ENCODE measurements around the gene NAXE.
A peak's percentile ranks its signal among the peaks of the same experiment; 100 is the strongest.

The NAXE gene

GRCh38 chr1:156591432-156592157, at the start of gene NAXE:
NAXE (plus strand) TSS chr1:156591776; CDS start chr1:156591805, 29 bp downstream.
- peak within 1 kb of the TSS; percentile 74 for H3K4me3 ChIP-seq (ENCODE audit: low read depth, low read length)
- no peak for TF ChIP-seq CTCF (IDR thresholded peaks at IDR 0.05; ENCODE audit: insufficient read depth, low read depth, low read length, missing control alignments)
- peak; percentile 80 for DNase-seq (ENCODE audit: low read depth)

GRCh38 chr1:156543066-156543465, 48.5 kb upstream of the NAXE start:
- TF ChIP-seq CTCF (IDR thresholded peaks at IDR 0.05; ENCODE audit: insufficient read depth, low read depth, low read length, missing control alignments) = no peak
- no peak for DNase-seq (ENCODE audit: low read depth)

GRCh38 chr1:156544592-156545102, 46.9 kb upstream of the NAXE start:
- no peak for DNase-seq (ENCODE audit: low read depth)
- TF ChIP-seq CTCF (IDR thresholded peaks at IDR 0.05; ENCODE audit: insufficient read depth, low read depth, low read length, missing control alignments) = no peak
- H3K4me3 ChIP-seq (ENCODE audit: low read depth, low read length) = no peak overlapping the region

More at GRCh38 chr1:156543066-156543465, 48.5 kb upstream of the NAXE start:
- no peak overlapping the region for H3K4me3 ChIP-seq (ENCODE audit: low read depth, low read length)

- no peak for TF ChIP-seq CTCF (IDR thresholded peaks at IDR 0.05; ENCODE audit: insufficient read depth, low read depth, low read length, missing control alignments)
- no peak for DNase-seq (ENCODE audit: low read depth)
- no peak overlapping the region for H3K4me3 ChIP-seq (ENCODE audit: low read depth, low read length)
Observed at GRCh38 chr1:156546267-156546666, 45.3 kb upstream of the NAXE start.

GRCh38 chr1:156547434-156547833, 44.1 kb upstream of the NAXE start:
- no peak for TF ChIP-seq CTCF (IDR thresholded peaks at IDR 0.05; ENCODE audit: insufficient read depth, low read depth, low read length, missing control alignments)
- no peak overlapping the region for H3K4me3 ChIP-seq (ENCODE audit: low read depth, low read length)
- DNase-seq (ENCODE audit: low read depth) = no peak

- no peak for TF ChIP-seq CTCF (IDR thresholded peaks at IDR 0.05; ENCODE audit: insufficient read depth, low read depth, low read length, missing control alignments)
- H3K4me3 ChIP-seq (ENCODE audit: low read depth, low read length) = no peak overlapping the region
- no peak for DNase-seq (ENCODE audit: low read depth)
Observed at GRCh38 chr1:156547982-156548381, 43.6 kb upstream of the NAXE start.

GRCh38 chr1:156549390-156549789, 42.2 kb upstream of the NAXE start:
- TF ChIP-seq CTCF (IDR thresholded peaks at IDR 0.05; ENCODE audit: insufficient read depth, low read depth, low read length, missing control alignments) = no peak
- H3K4me3 ChIP-seq (ENCODE audit: low read depth, low read length) = no peak overlapping the region
- DNase-seq (ENCODE audit: low read depth) = no peak
